H1 (cell line): Measurements from ENCODE around the gene MEGF11. TPM values are rescaled to one million over a fixed set of nuclear protein-coding genes. Genes with fewer than 3 reads are reported as not detected.

Experiments used
- CTCF ChIA-PET: fragments of 300-600 bp; sonication (Branson Sonifier 250); formaldehyde crosslinking; loops from one replicate; lab custom pipeline; 2021; ENCODE audit not compliant: partially characterized antibody; lab: Charles Lee
- POLR2A ChIA-PET: fragments of 300-600 bp; sonication (Branson Sonifier 250); formaldehyde crosslinking; loops from one replicate; lab custom pipeline; 2021; ENCODE audit warnings: inconsistent platforms; ENCODE audit not compliant: partially characterized antibody; lab: Charles Lee
- DNase-seq, 2 experiments: peaks; one replicate each; pipeline versions ENCODE4 v3.0.0 to v3.0.0-alpha.2; 2010 to 2022; ENCODE audit warnings: low spot score in 2 of 2, low read depth in 1 of 2, mixed read lengths in 1 of 2
- FAIRE-seq: peaks from 2 replicates; lab custom pipeline; 2011; peaks lifted over from hg19 to GRCh38; lab: Jason Lieb, UNC
- H2AFZ ChIP-seq: 2 replicates; pipeline ENCODE4 v1.8.1; 2012; ENCODE audit warnings: low read length, inconsistent platforms
- H2AK5ac ChIP-seq: 2 replicates; pipeline ENCODE4 v1.6.1; 2013; ENCODE audit warnings: low read depth, low read length
- H2BK120ac ChIP-seq: replicated peaks from 2 replicates; pipeline ENCODE3; 2013; ENCODE audit warnings: low read depth, low read length, inconsistent platforms
- H2BK12ac ChIP-seq: 2 replicates; pipeline ENCODE4 v1.6.1; 2013; ENCODE audit warnings: low read depth, low read length
- H2BK15ac ChIP-seq: 2 replicates; pipeline ENCODE4 v1.6.1; 2013; ENCODE audit warnings: low read length
- H2BK20ac ChIP-seq: 2 replicates; pipeline ENCODE4 v1.6.1; 2013; ENCODE audit warnings: low read length
- H2BK5ac ChIP-seq: 2 replicates; pipeline ENCODE4 v1.6.1; 2013; ENCODE audit warnings: low read depth, low read length
- H3K14ac ChIP-seq: 2 replicates; pipeline ENCODE4 v1.6.1; 2013; ENCODE audit warnings: inconsistent platforms; ENCODE audit not compliant: insufficient read length
- H3K18ac ChIP-seq: 2 replicates; pipeline ENCODE4 v1.6.1; 2013; ENCODE audit warnings: low read length; ENCODE audit errors: extremely low read depth
- H3K23ac ChIP-seq: 2 replicates; pipeline ENCODE4 v1.6.1; 2013; ENCODE audit warnings: inconsistent platforms; ENCODE audit not compliant: insufficient read length
- H3K23me2 ChIP-seq: 2 replicates; pipeline ENCODE4 v1.6.1; 2013; ENCODE audit warnings: low read depth, low read length
- H3K27ac ChIP-seq: 2 replicates; pipeline ENCODE4 v1.6.1; 2011; ENCODE audit warnings: low read depth, low read length, inconsistent platforms
- H3K27me3 ChIP-seq, 4 experiments: replicated peaks in 1 of 4; 1 replicate in 1 of 4; 2 replicates in 3 of 4; pipeline versions ENCODE4 v1.6.1 to v1.8.1; 2011 to 2013; ENCODE audit warnings: low read length in 3 of 4, mild to moderate bottlenecking in 3 of 4, inconsistent platforms in 2 of 4, mixed read lengths in 2 of 4, moderate library complexity in 1 of 4; ENCODE audit not compliant: control insufficient read depth in 3 of 4, insufficient read depth in 3 of 4; ENCODE audit errors: extremely low read depth in 1 of 4
- H3K36me3 ChIP-seq, 4 experiments: 2 replicates each; pipeline versions ENCODE4 v1.6.1 to v1.8.1; 2011 to 2013; ENCODE audit warnings: mild to moderate bottlenecking in 4 of 4, low read length in 3 of 4, moderate library complexity in 2 of 4, control low read depth in 1 of 4, inconsistent platforms in 1 of 4; ENCODE audit not compliant: insufficient read depth in 4 of 4, control insufficient read depth in 2 of 4
- H3K4ac ChIP-seq: replicated peaks from 2 replicates; pipeline ENCODE3; 2013; ENCODE audit warnings: low read length, low read depth, mixed read lengths, inconsistent platforms; ENCODE audit not compliant: insufficient read length
- H3K4me1 ChIP-seq, 4 experiments: replicated peaks in 1 of 4; 1 replicate in 1 of 4; 2 replicates in 3 of 4; pipeline versions ENCODE4 v1.6.1 to v1.8.1; 2011 to 2013; ENCODE audit warnings: low read length in 3 of 4, inconsistent platforms in 2 of 4, mixed read lengths in 1 of 4; ENCODE audit not compliant: insufficient read depth in 4 of 4, control insufficient read depth in 3 of 4
- H3K4me2 ChIP-seq, 2 experiments: 2 replicates each; pipeline versions ENCODE4 v1.6.1 to v1.8.1; 2011 to 2013; ENCODE audit warnings: low read depth in 2 of 2, low read length in 2 of 2, control low read depth in 1 of 2, inconsistent platforms in 1 of 2, mild to moderate bottlenecking in 1 of 2; ENCODE audit not compliant: insufficient read depth in 1 of 2
- H3K4me3 ChIP-seq, 4 experiments: fragments of 200-600, 300-600 bp in 1 of 4; sonication (generic), shearing (Covaris generic), sonication (Bioruptor Twin) in 1 of 4; 2 replicates each; pipeline versions ENCODE4 v1.5.1 to v1.8.1; 2011 to 2016; ENCODE audit warnings: low read length in 4 of 4, low read depth in 3 of 4, control low read depth in 2 of 4, inconsistent platforms in 2 of 4, mild to moderate bottlenecking in 2 of 4, mixed read lengths in 1 of 4, moderate library complexity in 1 of 4; ENCODE audit not compliant: insufficient read depth in 2 of 4; ENCODE audit errors: extremely low read depth in 1 of 4
- H3K56ac ChIP-seq: replicated peaks from 2 replicates; pipeline ENCODE3; 2013; ENCODE audit warnings: low read depth, mild to moderate bottlenecking, mixed read lengths, low read length, inconsistent platforms; ENCODE audit not compliant: insufficient read length
- H3K79me1 ChIP-seq: 2 replicates; pipeline ENCODE4 v1.6.1; 2013; ENCODE audit warnings: low read depth, low read length, control low read depth
- H3K79me2 ChIP-seq, 2 experiments: 2 replicates each; pipeline versions ENCODE4 v1.6.1 to v1.8.1; 2012 to 2013; ENCODE audit warnings: low read length in 2 of 2, mild to moderate bottlenecking in 2 of 2, inconsistent platforms in 1 of 2; ENCODE audit not compliant: insufficient read depth in 2 of 2, control insufficient read depth in 1 of 2
- H3K9ac ChIP-seq, 4 experiments: replicated peaks in 1 of 4; 1 replicate in 1 of 4; 2 replicates in 3 of 4; pipeline versions ENCODE4 v1.6.1 to v1.8.1; 2011 to 2013; ENCODE audit warnings: low read depth in 3 of 4, low read length in 3 of 4, control low read depth in 2 of 4, mild to moderate bottlenecking in 2 of 4, moderate library complexity in 2 of 4, inconsistent platforms in 1 of 4; ENCODE audit errors: extremely low read depth in 1 of 4
- H3K9me3 ChIP-seq, 2 experiments: 2 replicates each; pipeline versions ENCODE4 v1.6.1 to v1.8.1; 2012 to 2013; ENCODE audit warnings: mild to moderate bottlenecking in 2 of 2, moderate library complexity in 2 of 2, control low read depth in 1 of 2, inconsistent platforms in 1 of 2, low read depth in 1 of 2, low read length in 1 of 2, mixed read lengths in 1 of 2; ENCODE audit not compliant: insufficient read depth in 2 of 2
- H4K20me1 ChIP-seq, 2 experiments: replicated peaks in 1 of 2; 2 replicates each; pipeline versions ENCODE3 to v1.8.1; 2011 to 2013; ENCODE audit warnings: inconsistent platforms in 2 of 2, low read length in 2 of 2, mild to moderate bottlenecking in 1 of 2; ENCODE audit not compliant: insufficient read depth in 2 of 2, control insufficient read depth in 1 of 2
- H4K5ac ChIP-seq: 2 replicates; pipeline ENCODE4 v1.6.1; 2013; ENCODE audit warnings: low read length, low read depth, mixed read lengths, inconsistent platforms; ENCODE audit not compliant: insufficient read length
- H4K8ac ChIP-seq: 2 replicates; pipeline ENCODE4 v1.8.0; 2013; ENCODE audit warnings: mild to moderate bottlenecking, moderate library complexity, low read length, inconsistent platforms; ENCODE audit not compliant: insufficient read depth; ENCODE audit errors: extremely low read depth
- H4K91ac ChIP-seq: replicated peaks from 2 replicates; pipeline ENCODE3; 2013; ENCODE audit warnings: low read length, mixed read lengths, inconsistent platforms; ENCODE audit not compliant: insufficient read length
- MAFK ChIP-seq: IDR thresholded peaks from 2 replicates; pipeline ENCODE4 v1.6.1; 2012; ENCODE audit warnings: low read depth, mild to moderate bottlenecking, improper control_type of control experiment, low read length
- TBP ChIP-seq: IDR thresholded peaks from 2 replicates; pipeline ENCODE4 v1.6.1; 2011; ENCODE audit warnings: low read depth, low read length, improper control_type of control experiment
- TCF12 ChIP-seq: IDR thresholded peaks from 2 replicates; pipeline ENCODE4 v1.6.1; 2011; ENCODE audit warnings: low read depth, mild to moderate bottlenecking, low read length
- WGBS, 2 experiments: shearing (Covaris generic) in 1 of 2; methylation state at CpG; one replicate each; pipeline versions ENCODE4 v1.1.6 to v1.1.7; 2013 to 2015; ENCODE audit warnings: low lambda C conversion rate in 2 of 2, mixed read lengths in 2 of 2, inconsistent platforms in 1 of 2, low coverage in 1 of 2, missing lambda C conversion rate in 1 of 2; ENCODE audit not compliant: insufficient replicate concordance in 2 of 2, insufficient coverage in 1 of 2, insufficient read length in 1 of 2; ENCODE audit errors: extremely low coverage in 1 of 2, missing lambda C conversion rate in 1 of 2; 5-methylcytosine and 5-hydroxymethylcytosine counted together
- polyA plus RNA-seq, 7 experiments: library from polyadenylated mRNA; depleted of rRNA in 3 of 7; stranded (reverse) in 5 of 7; unstranded in 2 of 7; fragments of >200 nt in 5 of 7; fragments of 200-250 nt in 2 of 7; gene quantifications; 1 replicate in 5 of 7; 2 replicates in 1 of 7; 4 replicates in 1 of 7; pipeline versions ENCODE4 v1.2.1 to v1.2.3, GENCODE V29; 2011 to 2013; ENCODE audit warnings: missing spikeins in 2 of 7, mixed read lengths in 2 of 7
- total RNA-seq: library from RNA; stranded (reverse); fragmentation: NEBNext Ultra II Directional; extraction: Animal tissue kit (Norgen Biotek cat#: 25700); gene quantifications from 2 replicates; pipeline ENCODE4 v1.2.1, GENCODE V29; 2021

MEGF11 gene
- total and polyA plus RNA-seq, 2 of the 8 experiments (the other 6 are each of a cell fraction or from before 2014, with no cell fraction given), result 4.4 to 4.8 TPM

DNA sequence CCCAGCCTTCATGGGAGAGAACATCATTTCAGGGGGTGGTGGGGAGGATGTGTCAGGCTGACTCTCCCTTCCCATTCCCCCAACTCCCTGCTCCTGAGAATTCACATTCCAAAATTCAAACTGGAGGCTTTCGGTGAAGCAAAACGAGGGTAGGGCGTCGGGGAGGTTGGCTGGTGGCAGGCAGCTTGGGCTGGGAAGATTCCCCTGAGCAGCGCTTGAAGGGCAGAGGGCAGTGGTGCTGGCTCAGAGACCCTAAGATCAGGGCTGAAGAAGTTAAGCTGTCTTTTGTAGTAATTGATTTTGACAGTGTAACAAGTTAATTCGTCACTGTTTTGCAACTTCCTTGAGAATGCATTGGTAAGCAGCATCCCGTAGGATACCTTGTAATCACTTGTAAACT lies 196.5 kb downstream of the MEGF11 start:
- Histone ChIP-seq H3K4me2 (no peak overlapping the region), H3K14ac (no peak overlapping the region), H3K27me3 (no peaks in the 10 kb centered on the region), H4K20me1 (no peaks in the 10 kb centered on the region), H2AK5ac (no peak overlapping the region), H4K8ac (no peak overlapping the region), H3K27ac (no peak overlapping the region), H3K79me2 (no peaks in the 10 kb centered on the region), H3K4me1 (peaks cover 0 to 7% (median 2%) of the 10 kb centered on the region in 4 experiments; a peak in 4 of 7 replicates), H3K18ac (no peak overlapping the region), H3K4me3 (no peak overlapping the region), H2BK20ac (no peak overlapping the region), H3K56ac (no peak overlapping the region), H4K91ac (no peak overlapping the region), H4K5ac (no peak overlapping the region), H3K9ac (no peak overlapping the region), H2BK15ac (no peak overlapping the region), H2BK12ac (no peak overlapping the region), H3K23me2 (no peaks in the 10 kb centered on the region; the same call in 1 of the 2 replicates), H3K36me3 (no peaks in the 10 kb centered on the region), H2AFZ (no peak overlapping the region), H3K23ac (no peak overlapping the region), H3K4ac (no peak overlapping the region), H3K9me3 (peaks cover 0 to 2% of the 10 kb centered on the region in 2 experiments; a peak in 1 of 4 replicates), H2BK120ac (no peak overlapping the region), H2BK5ac (no peak overlapping the region), H3K79me1 (no peaks in the 10 kb centered on the region)
- ChIA-PET POLR2A (interaction anchor here (1.0 to 2.6 kb wide), 2 partner anchors 11 to 14 kb away, joined by 3 to 13 read pairs; no protein-coding TSS in a partner anchor), CTCF (interaction anchor here (1.0 to 2.8 kb wide), 10 partner anchors 9 to 95 kb away, joined by 3 to 15 read pairs (median 4); no protein-coding TSS in a partner anchor)
- 61% methylated on average over 7 of the region's 7 CpGs; no CpG with 5 or more reads in 1 of the 2 experiments for WGBS, 2 experiments
- DNase-seq (no peak), FAIRE-seq (no peak)
- peak; percentile 81 for TF ChIP-seq TBP
- TF ChIP-seq TCF12, result no peak
- TF ChIP-seq MAFK, result no peak
